Testis (tissue), 2 donors: ENCODE measurements around the gene PPP2R2C.

Source experiments
- CTCF ChIP-seq, 3 experiments: fragments of 450-650 bp in 2 of 3; fragments of 200-600 bp in 1 of 3; sonication (generic) in 1 of 3; IDR thresholded peaks; one replicate each; pipeline ENCODE4 v1.5.1; 2016 to 2019; ENCODE audit warnings: antibody characterized with exemption in 3 of 3, mild to moderate bottlenecking in 2 of 3, moderate library complexity in 1 of 3
- POLR2A ChIP-seq: fragments of 450-650 bp; IDR thresholded peaks from one replicate; pipeline ENCODE4 v1.6.1; 2017; ENCODE audit warnings: antibody characterized with exemption, mild to moderate bottlenecking, moderate library complexity

DNA sequence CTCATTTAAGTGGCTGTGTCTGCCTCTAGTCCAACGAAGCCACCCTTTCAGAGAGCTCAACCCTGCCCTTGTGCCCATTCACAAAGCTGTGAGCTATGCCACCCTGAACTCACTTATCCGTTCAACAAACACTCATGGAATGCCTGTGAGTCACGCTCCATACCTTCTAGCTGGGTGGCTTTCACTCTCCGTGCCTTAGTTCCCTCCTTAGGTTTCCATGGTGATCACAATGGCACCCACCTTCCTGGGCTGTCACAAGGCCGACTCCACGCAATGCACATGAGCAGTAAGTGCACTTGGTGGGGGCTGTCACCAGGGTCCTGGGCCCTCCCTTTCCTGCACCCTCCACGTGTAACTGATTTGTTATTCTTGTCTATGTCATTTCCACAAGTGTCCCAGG lies 37.2 kb upstream of the PPP2R2C start:
- TF ChIP-seq CTCF (IDR thresholded peaks at IDR 0.05) (no peak), POLR2A (no peak)
